AG04449 (cell line): Measurements from ENCODE around the gene GALNT3.

Experiments
- CTCF ChIA-PET: fragments of 350-600 bp; formaldehyde crosslinking; extraction: SDS; loops from one replicate; lab custom pipeline; 2021; ENCODE audit warnings: antibody characterized with exemption; lab: Yijun Ruan, JAX
- POLR2A ChIA-PET: fragments of 400-600, 350-600 bp; formaldehyde crosslinking; extraction: SDS; loops from one replicate; lab custom pipeline; 2020; ENCODE audit warnings: antibody characterized with exemption, inconsistent platforms; lab: Yijun Ruan, JAX
- DNase-seq: peaks from one replicate; pipeline ENCODE4 v3.0.0-alpha.2; 2010; ENCODE audit warnings: low read depth, low spot score
- H3K4me3 ChIP-seq: 2 replicates; pipeline ENCODE4 v1.5.1; 2011; ENCODE audit warnings: low read depth, mild to moderate bottlenecking, control low read depth, low read length
- CTCF ChIP-seq: IDR thresholded peaks from one replicate; pipeline ENCODE4 v1.5.1; 2011; ENCODE audit warnings: mild to moderate bottlenecking, moderate library complexity, low read length, control low read depth, inconsistent platforms; ENCODE audit not compliant: insufficient read depth; ENCODE audit errors: missing control alignments

Gene GALNT3

DNA sequence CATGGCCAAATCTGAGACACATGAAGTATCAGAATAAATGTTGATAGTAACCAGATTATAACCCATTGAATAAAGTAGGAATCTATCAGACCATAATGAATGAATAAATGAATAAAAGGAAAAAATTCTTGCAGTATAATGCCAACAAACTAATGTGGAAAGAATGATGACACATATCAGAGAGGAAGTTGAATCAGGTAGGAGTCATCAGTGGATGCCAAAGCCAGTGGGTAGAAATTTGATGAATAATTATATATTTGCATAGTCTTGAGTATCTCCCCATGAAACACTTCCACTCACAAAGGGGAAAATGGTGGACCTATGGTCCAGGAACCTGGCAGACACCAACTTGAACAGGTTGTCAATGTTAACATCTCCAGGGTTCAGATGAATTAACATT, 68.6 kb downstream of the GALNT3 start:
- no peak for TF ChIP-seq CTCF
- ChIA-PET CTCF (no interaction called here), POLR2A (no interaction called here)
- no peak overlapping the region for H3K4me3 ChIP-seq
- peak; percentile 17 for DNase-seq

DNA sequence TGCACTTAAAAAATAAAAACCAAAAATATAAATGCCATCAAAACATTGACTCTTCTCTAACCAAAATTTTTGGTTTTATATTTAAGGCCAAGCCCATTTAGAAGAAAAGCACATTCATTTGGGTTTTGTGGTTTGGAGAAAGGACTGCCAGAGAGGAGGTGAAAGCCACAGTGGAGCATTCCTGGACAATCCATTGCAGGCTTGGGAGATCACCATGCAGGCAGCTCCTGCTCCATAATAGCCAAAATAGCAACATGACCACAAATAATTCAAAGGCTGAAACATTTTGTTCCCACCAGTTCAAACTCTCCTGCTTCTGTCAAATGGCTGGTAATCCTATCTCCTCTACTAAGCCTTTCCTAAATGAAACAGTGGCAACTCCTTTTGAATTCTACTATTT, 73.5 kb downstream of the GALNT3 start:
- ChIA-PET POLR2A (no interaction called here), CTCF (no interaction called here)
- TF ChIP-seq CTCF, result no peak
- H3K4me3 ChIP-seq, result no peak overlapping the region
- peak; percentile 87 for DNase-seq

DNA sequence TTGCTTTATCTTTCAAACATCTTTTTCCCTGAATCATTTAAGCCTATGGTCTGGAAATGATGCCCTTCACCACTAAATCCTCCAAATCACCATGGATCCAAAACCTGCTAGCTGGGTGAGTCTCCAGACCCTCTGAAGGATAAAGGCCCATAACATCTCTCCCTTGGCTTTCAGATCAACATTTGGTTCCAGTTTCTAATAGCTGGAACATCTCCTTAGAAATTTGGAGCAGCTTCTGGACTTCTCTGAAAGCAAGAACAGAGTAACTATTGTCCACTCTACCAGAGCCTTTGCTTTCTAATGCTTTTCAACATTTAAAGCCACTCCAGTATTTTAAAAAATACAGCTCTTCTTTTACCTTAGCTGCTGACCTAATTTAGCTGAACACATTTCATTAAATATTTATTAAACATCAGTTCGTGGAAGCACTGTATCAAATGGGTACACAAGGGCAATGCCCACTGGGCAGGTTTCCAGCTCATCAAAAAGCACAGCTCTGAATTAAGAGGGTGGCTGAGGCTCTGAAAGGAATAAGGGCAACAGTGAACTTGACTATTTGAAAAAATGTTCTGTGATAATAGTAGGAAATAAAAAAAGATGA, 75.3 kb downstream of the GALNT3 start:
- ChIA-PET POLR2A (no interaction called here), CTCF (no interaction called here)
- no peak for DNase-seq
- no peak for TF ChIP-seq CTCF
- no peak overlapping the region for H3K4me3 ChIP-seq

- ChIA-PET CTCF (no interaction called here), POLR2A (no interaction called here)
- H3K4me3 ChIP-seq, result no peak overlapping the region
- no peak for DNase-seq
- TF ChIP-seq CTCF, result no peak
Observed at GRCh38 chr2:165716091-165716490, 78.0 kb downstream of the GALNT3 start.

DNA sequence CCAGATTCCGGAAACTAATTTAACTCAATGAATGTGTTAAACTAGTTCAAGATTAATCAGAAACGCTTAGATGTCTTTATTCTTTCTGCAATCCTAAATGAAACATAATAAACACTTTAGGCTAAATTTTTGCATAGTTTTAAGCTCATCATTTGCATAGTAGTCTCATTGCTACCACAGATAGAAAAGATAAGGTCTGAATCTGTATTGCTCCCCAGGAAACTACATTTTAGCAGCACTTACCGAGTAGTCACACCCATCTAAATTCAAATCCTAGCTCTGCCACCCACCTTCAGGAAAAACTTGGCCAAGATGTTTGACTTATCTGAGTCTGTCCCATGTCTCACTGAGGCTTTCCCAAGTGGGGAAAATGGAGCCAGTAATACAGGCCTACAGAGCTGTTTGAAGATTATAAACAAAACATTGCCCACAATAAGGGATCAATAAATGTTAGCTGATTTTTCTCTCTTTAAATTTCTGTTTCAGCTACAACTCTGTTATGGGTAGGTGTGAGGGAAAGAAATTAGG, 87.0 kb downstream of the GALNT3 start:
- POLR2A ChIA-PET, result no interaction called here
- no peak overlapping the region for H3K4me3 ChIP-seq
- CTCF ChIA-PET, result no interaction called here
- no peak for DNase-seq
- TF ChIP-seq CTCF, result no peak

DNA sequence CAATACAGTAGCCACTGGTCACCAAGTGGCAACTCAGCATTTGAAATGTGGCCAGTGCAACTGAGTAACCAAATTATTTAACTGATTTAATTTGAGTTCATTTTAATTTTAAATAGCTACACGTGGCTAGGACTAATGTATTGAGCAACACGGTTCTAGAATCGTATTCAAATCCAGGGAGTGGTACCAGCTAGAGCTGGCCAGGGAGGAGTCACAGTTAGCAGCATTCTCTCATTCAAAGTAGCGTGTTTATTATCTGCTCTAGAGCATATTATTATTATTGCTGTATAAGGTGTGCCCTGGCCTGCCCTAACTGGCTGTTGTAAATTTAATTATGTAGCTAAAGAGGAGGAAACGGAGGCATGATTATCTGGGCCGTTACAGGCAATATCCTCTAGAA, 92.9 kb downstream of the GALNT3 start:
- CTCF ChIA-PET, result interaction anchor here (0.9 to 1.8 kb wide), 4 partner anchors 10 to 174 kb away, joined by 3 to 5 read pairs (median 3); no protein-coding TSS in a partner anchor
- TF ChIP-seq CTCF, result no peak
- POLR2A ChIA-PET, result no interaction called here
- no peak overlapping the region for H3K4me3 ChIP-seq
- no peak for DNase-seq
